ENCODE data around the gene UGCG. TPM values are rescaled to one million over a fixed set of nuclear protein-coding genes. Genes with fewer than 3 reads are reported as not detected.
"Not testable (repeated sequence)": the region's sequence is repeated elsewhere in the genome, so short reads cannot be mapped to it uniquely, and the experiment has no call there.

UGCG gene
- total and polyA plus RNA-seq, 10 of the 15 experiments (the other 5 are each of a cell fraction or from before 2014, with no cell fraction given), result 21.7 to 96.6 (median 48.9) TPM

DNA sequence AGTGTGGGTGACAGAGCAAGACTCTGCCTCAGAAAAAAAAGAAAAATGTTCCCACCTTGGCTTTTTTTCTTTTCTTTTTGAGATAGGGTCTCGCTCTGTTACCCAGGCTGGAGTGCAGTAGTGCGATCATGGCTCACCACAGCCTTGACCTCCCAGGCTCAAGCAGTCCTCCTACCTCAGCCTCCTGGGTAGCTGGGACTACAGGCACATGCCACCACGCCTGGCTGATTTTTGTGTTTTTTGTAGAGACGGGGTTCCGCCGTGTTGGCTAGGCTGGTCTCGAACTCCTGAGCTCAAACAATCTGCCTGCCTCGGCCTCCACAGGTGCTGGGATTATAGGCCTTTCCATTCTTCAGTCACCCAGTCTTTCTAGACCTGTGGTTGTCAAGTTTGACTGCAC is 6.9 kb downstream of the UGCG start:
- H3K4me3 ChIP-seq, result peak overlapping the region; percentile 38; the same call in 1 of the 2 replicates
- ChIA-PET SMC1A (ENCODE audit: uncharacterized antibody, unreplicated experiment) (interaction anchor here (0.8 to 4.6 kb wide), 12 partner anchors 12 to 171 kb away, joined by 3 to 65 read pairs (median 4); no protein-coding TSS in a partner anchor), CTCF (interaction anchor here (1.0 to 1.5 kb wide), 4 partner anchors 13 to 83 kb away, joined by 3 to 4 read pairs (median 3); no protein-coding TSS in a partner anchor), POLR2A (interaction anchor here (0.8 to 7.0 kb wide), 6 partner anchors 12 to 132 kb away, joined by 3 to 45 read pairs (median 4); no protein-coding TSS in a partner anchor), RAD21 (ENCODE audit: unreplicated experiment) (interaction anchor here (1.0 to 6.0 kb wide), 8 partner anchors 12 to 171 kb away, joined by 3 to 23 read pairs (median 8); no protein-coding TSS in a partner anchor)
- H3K27me3 ChIP-seq (replicated peaks in 1 of 2; ENCODE audit: control insufficient read depth in 2 of 2, insufficient read depth in 2 of 2, low read length in 1 of 2); H3K9ac ChIP-seq (ENCODE audit: control insufficient read depth, insufficient read depth, low read length); DNase-seq (ENCODE audit: low read depth, low spot score); FAIRE-seq; H2AFZ ChIP-seq (ENCODE audit: control insufficient read depth, low read depth, low read length); H3K9me3 ChIP-seq (replicated peaks; ENCODE audit: control insufficient read depth, insufficient read depth, low read length); BruUV-seq (replicated peaks); intact Hi-C loops (cut with micrococcal nuclease; ENCODE audit: unreplicated experiment); in situ Hi-C loops (cut with MboI): not testable (repeated sequence)
- H3K27ac ChIP-seq (ENCODE audit: control insufficient read depth, insufficient read depth), result peak overlapping the region; percentile 42
- H3K4me2 ChIP-seq (ENCODE audit: control insufficient read depth, insufficient read depth), result peak overlapping the region; percentile 69; the same call in 1 of the 2 replicates
- TF ChIP-seq PAX5 (IDR thresholded peaks at IDR 0.05; ENCODE audit: borderline replicate concordance, low read depth, low read length) (0 out of 2 replicates have a peak, but pooled peaks have one; percentile 51), LARP7 (IDR thresholded peaks at IDR 0.05) (0 out of 2 replicates have a peak, but pooled peaks have one; percentile 15), BHLHE40 (IDR thresholded peaks at IDR 0.05; ENCODE audit: borderline replicate concordance in 1 of 2, low read depth in 2 of 2, low read length in 1 of 2) (peak in 1 of 2 experiments; percentile 47; a peak in 1 of 4 replicates), GATAD2B (conservative IDR thresholded peaks at IDR 0.05; ENCODE audit: low read depth) (peak; percentile 35; the same call in 1 of the 2 replicates)
- H3K79me2 ChIP-seq (ENCODE audit: control insufficient read depth, insufficient read depth, low read length), result peaks cover 96% of the 10 kb centered on the region
- peaks cover 0 to 18% of the 10 kb centered on the region in 2 experiments; a peak in 2 of 4 replicates for H3K36me3 ChIP-seq (ENCODE audit: control insufficient read depth in 2 of 2, insufficient read depth in 2 of 2, low read length in 1 of 2)
- ATAC-seq, result peak; percentile 4
- WGBS (ENCODE audit: insufficient coverage, insufficient replicate concordance, low lambda C conversion rate, missing lambda C conversion rate), result 89% methylated on average over 7 of the region's 8 CpGs
- H4K20me1 ChIP-seq (ENCODE audit: control insufficient read depth, insufficient read depth), result peaks cover 10% of the 10 kb centered on the region
- H3K4me1 ChIP-seq (ENCODE audit: control insufficient read depth, insufficient read depth, low read length), result peaks cover 35% of the 10 kb centered on the region

DNA sequence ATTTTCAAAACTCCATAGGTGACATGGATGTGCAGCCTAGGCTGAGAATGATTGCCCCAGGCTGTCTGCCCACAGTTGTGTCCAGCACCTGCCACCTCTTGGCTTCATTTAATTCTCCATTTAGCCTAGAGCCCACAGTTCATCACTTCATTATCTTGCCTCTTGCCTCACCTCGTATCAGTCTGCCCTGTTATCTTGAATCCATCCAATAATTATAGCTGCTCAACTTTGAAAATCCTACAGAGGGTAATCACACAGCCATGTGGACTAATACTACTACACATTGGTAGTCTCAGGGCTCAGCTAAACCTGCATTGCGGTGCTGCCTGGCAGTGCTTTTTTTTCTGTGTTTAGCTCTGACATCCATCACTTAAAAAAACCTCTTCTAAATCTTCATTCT is 7.4 kb downstream of the UGCG start:
- peak overlapping the region; percentile 38; the same call in 1 of the 2 replicates for H3K4me3 ChIP-seq
- peaks cover 0 to 18% of the 10 kb centered on the region in 2 experiments; a peak in 2 of 4 replicates for H3K36me3 ChIP-seq (ENCODE audit: control insufficient read depth in 2 of 2, insufficient read depth in 2 of 2, low read length in 1 of 2)
- BruUV-seq (replicated peaks), result no TSS peak
- H3K79me2 ChIP-seq (ENCODE audit: control insufficient read depth, insufficient read depth, low read length), result peaks cover 96% of the 10 kb centered on the region
- no peak overlapping the region; the same call in 1 of the 2 replicates for H3K9ac ChIP-seq (ENCODE audit: control insufficient read depth, insufficient read depth, low read length)
- intact Hi-C loops (cut with micrococcal nuclease; ENCODE audit: unreplicated experiment), result no loop called here
- FAIRE-seq, result no peak
- ChIA-PET POLR2A (interaction anchor here (1.0 to 7.0 kb wide), 7 partner anchors 12 to 132 kb away, joined by 3 to 45 read pairs (median 4); no protein-coding TSS in a partner anchor), CTCF (interaction anchor here (0.6 to 1.5 kb wide), 7 partner anchors 11 to 413 kb away, joined by 3 to 6 read pairs (median 3); no protein-coding TSS in a partner anchor), RAD21 (ENCODE audit: unreplicated experiment) (interaction anchor here (0.8 to 6.0 kb wide), 12 partner anchors 11 to 170 kb away, joined by 3 to 23 read pairs (median 5); no protein-coding TSS in a partner anchor), SMC1A (ENCODE audit: uncharacterized antibody, unreplicated experiment) (interaction anchor here (0.7 to 4.6 kb wide), 12 partner anchors 12 to 171 kb away, joined by 3 to 65 read pairs (median 4); no protein-coding TSS in a partner anchor)
- no peaks in the 10 kb centered on the region; the same call in 2 of the 3 replicates for H3K9me3 ChIP-seq (replicated peaks; ENCODE audit: control insufficient read depth, insufficient read depth, low read length)
- H4K20me1 ChIP-seq (ENCODE audit: control insufficient read depth, insufficient read depth), result peaks cover 10% of the 10 kb centered on the region
- 47% methylated on average over 2 of the region's 2 CpGs for WGBS (ENCODE audit: insufficient coverage, insufficient replicate concordance, low lambda C conversion rate, missing lambda C conversion rate)
- peak overlapping the region; percentile 42 for H3K27ac ChIP-seq (ENCODE audit: control insufficient read depth, insufficient read depth)
- H3K4me1 ChIP-seq (ENCODE audit: control insufficient read depth, insufficient read depth, low read length), result peaks cover 40% of the 10 kb centered on the region
- peak; percentile 9 for ATAC-seq
- peak overlapping the region; percentile 69 for H3K4me2 ChIP-seq (ENCODE audit: control insufficient read depth, insufficient read depth)
- no peak overlapping the region for H2AFZ ChIP-seq (ENCODE audit: control insufficient read depth, low read depth, low read length)
- in situ Hi-C loops (cut with MboI), result no loop called here
- DNase-seq (ENCODE audit: low read depth, low spot score), result no peak
- 0 out of 2 replicates have a peak, but pooled peaks have one; percentile 5 for TF ChIP-seq GATAD2B (conservative IDR thresholded peaks at IDR 0.05; ENCODE audit: low read depth)
- TF ChIP-seq, protein P1, sequence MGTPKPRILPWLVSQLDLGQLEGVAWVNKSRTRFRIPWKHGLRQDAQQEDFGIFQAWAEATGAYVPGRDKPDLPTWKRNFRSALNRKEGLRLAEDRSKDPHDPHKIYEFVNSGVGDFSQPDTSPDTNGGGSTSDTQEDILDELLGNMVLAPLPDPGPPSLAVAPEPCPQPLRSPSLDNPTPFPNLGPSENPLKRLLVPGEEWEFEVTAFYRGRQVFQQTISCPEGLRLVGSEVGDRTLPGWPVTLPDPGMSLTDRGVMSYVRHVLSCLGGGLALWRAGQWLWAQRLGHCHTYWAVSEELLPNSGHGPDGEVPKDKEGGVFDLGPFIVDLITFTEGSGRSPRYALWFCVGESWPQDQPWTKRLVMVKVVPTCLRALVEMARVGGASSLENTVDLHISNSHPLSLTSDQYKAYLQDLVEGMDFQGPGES (IDR thresholded peaks at IDR 0.05), result no peak
- no peaks in the 10 kb centered on the region for H3K27me3 ChIP-seq (replicated peaks in 1 of 2; ENCODE audit: control insufficient read depth in 2 of 2, insufficient read depth in 2 of 2, low read length in 1 of 2)

Data from GM12878 (cell line).